ENCODE measurements around the gene DLGAP4. TPM values are rescaled to one million over a fixed set of nuclear protein-coding genes. Genes with fewer than 3 reads are reported as not detected.
A peak's percentile ranks its signal among the peaks of the same experiment; 100 is the strongest.

Gene DLGAP4
- total and polyA plus RNA-seq, 2 of the 13 experiments (the other 11 are each of a cell fraction or from before 2014, with no cell fraction given) = 15.2 to 26.7 TPM

GRCh38 chr20:36573103-36573797 is 267.1 kb downstream of the DLGAP4 start, which contains the start of gene TGIF2 (continued):
- TF ChIP-seq SMAD3 (CRISPR knock-in tag; IDR thresholded peaks at IDR 0.05) (no peak), CCAR2 (optimal IDR thresholded peaks at IDR 0.05; ENCODE audit: low read depth, low read length) (no peak), HNF1A (IDR thresholded peaks at IDR 0.05; ENCODE audit: low read depth) (no peak), HNF1A (CRISPR knock-in tag; IDR thresholded peaks at IDR 0.05; ENCODE audit: borderline replicate concordance) (peak; percentile 67), CHCHD3 (CRISPR knock-in tag; IDR thresholded peaks at IDR 0.05) (peak; percentile 65; the same call in 1 of the 2 replicates), NR2F1 (CRISPR knock-in tag; IDR thresholded peaks at IDR 0.05) (no peak), ATM (IDR thresholded peaks at IDR 0.05; ENCODE audit: borderline replicate concordance) (no peak), THAP8 (CRISPR knock-in tag; IDR thresholded peaks at IDR 0.05; ENCODE audit: borderline replicate concordance) (peak; percentile 15), TERF1 (CRISPR knock-in tag; IDR thresholded peaks at IDR 0.05) (no peak), TOE1 (CRISPR knock-in tag; IDR thresholded peaks at IDR 0.05) (no peak), PAWR (CRISPR knock-in tag; IDR thresholded peaks at IDR 0.05; ENCODE audit: borderline replicate concordance) (no peak), ZNF543 (CRISPR knock-in tag; IDR thresholded peaks at IDR 0.05) (peak; percentile 82; the same call in 1 of the 2 replicates), ARID3A (IDR thresholded peaks at IDR 0.05; ENCODE audit: low read depth, low read length) (no peak; the same call in 1 of the 2 replicates), ZNF558 (CRISPR knock-in tag; IDR thresholded peaks at IDR 0.05; ENCODE audit: borderline replicate concordance) (peak; percentile 92), USF2 (IDR thresholded peaks at IDR 0.05; ENCODE audit: low read depth, low read length) (no peak), USF2 (CRISPR knock-in tag; IDR thresholded peaks at IDR 0.05; ENCODE audit: borderline replicate concordance) (peak; percentile 5; the same call in 1 of the 2 replicates), YEATS4 (CRISPR knock-in tag; IDR thresholded peaks at IDR 0.05; ENCODE audit: borderline replicate concordance) (peak; percentile 46), ZNF616 (CRISPR knock-in tag; IDR thresholded peaks at IDR 0.05; ENCODE audit: low read depth) (no peak; the same call in none of the 2 replicates), MEIS2 (CRISPR knock-in tag; IDR thresholded peaks at IDR 0.05) (peak; percentile 53; the same call in 1 of the 2 replicates)

Measured in HepG2 (cell line).